IMR-90 (cell line): Measurements from ENCODE around the gene SPATA2L. TPM values are rescaled to one million over a fixed set of nuclear protein-coding genes. Genes with fewer than 3 reads are reported as not detected.

Experiments used
- ATAC-seq: fragments of 200-7000 bp; cut with Tn5 transposase; 2 replicates; pipeline ENCODE4 v1.9.1; 2020; ENCODE audit warnings: low read depth, mild to moderate bottlenecking, moderate library complexity
- BruUV-seq: library from RNA; stranded (reverse); fragments of 400-500 nt; replicated peaks from 2 replicates; lab custom pipeline; 2021; lab: Mats Ljungman, UMichigan
- CTCF ChIA-PET: fragments of 300-600 bp; formaldehyde crosslinking; extraction: SDS; loops from one replicate; lab custom pipeline; 2021; ENCODE audit warnings: antibody characterized with exemption; lab: Yijun Ruan, JAX
- POLR2A ChIA-PET: fragments of 300-600 bp; sonication (Branson Sonifier 250); formaldehyde crosslinking; loops from one replicate; lab custom pipeline; 2022; ENCODE audit warnings: antibody characterized with exemption; ENCODE audit not compliant: unreplicated experiment; lab: Charles Lee
- DNase-seq: peaks from one replicate; pipeline ENCODE4 v3.0.0; 2013
- H2AFZ ChIP-seq: replicated peaks from 2 replicates; pipeline ENCODE3; 2013; ENCODE audit warnings: low read length, mild to moderate bottlenecking; ENCODE audit not compliant: poor library complexity
- H2AK5ac ChIP-seq: 2 replicates; pipeline ENCODE4 v1.6.1; 2013; ENCODE audit warnings: low read depth, low read length, inconsistent platforms
- H2AK9ac ChIP-seq: replicated peaks from 2 replicates; pipeline ENCODE3; 2013; ENCODE audit warnings: mild to moderate bottlenecking, low read depth, low read length, moderate library complexity; ENCODE audit not compliant: poor library complexity
- H2BK120ac ChIP-seq: 2 replicates; pipeline ENCODE4 v1.6.1; 2013; ENCODE audit warnings: low read depth, low read length, inconsistent platforms
- H2BK15ac ChIP-seq: 3 replicates; pipeline ENCODE4 v1.6.1; 2013; ENCODE audit warnings: low read depth, low read length, inconsistent platforms
- H2BK20ac ChIP-seq: 2 replicates; pipeline ENCODE4 v1.6.1; 2013; ENCODE audit warnings: low read depth, mild to moderate bottlenecking, inconsistent platforms, low read length, moderate library complexity
- H2BK5ac ChIP-seq: 2 replicates; pipeline ENCODE4 v1.6.1; 2013; ENCODE audit warnings: mild to moderate bottlenecking, low read depth, low read length, inconsistent platforms; ENCODE audit not compliant: poor library complexity, severe bottlenecking
- H3K14ac ChIP-seq: replicated peaks from 2 replicates; pipeline ENCODE4 v1.6.1; 2013; ENCODE audit warnings: low read depth, low read length, inconsistent platforms
- H3K18ac ChIP-seq: 2 replicates; pipeline ENCODE4 v1.6.1; 2013; ENCODE audit warnings: low read depth, low read length, control low read depth
- H3K23ac ChIP-seq: 2 replicates; pipeline ENCODE4 v1.6.1; 2013; ENCODE audit warnings: low read depth, low read length, inconsistent platforms
- H3K27ac ChIP-seq: 2 replicates; pipeline ENCODE4 v1.5.1; 2013; ENCODE audit warnings: mild to moderate bottlenecking, control low read depth, low read length; ENCODE audit not compliant: insufficient read depth
- H3K27me3 ChIP-seq: 2 replicates; pipeline ENCODE4 v1.6.1; 2013; ENCODE audit warnings: low read length; ENCODE audit not compliant: control insufficient read depth, insufficient read depth
- H3K36me3 ChIP-seq: 2 replicates; pipeline ENCODE4 v1.6.1; 2013; ENCODE audit warnings: low read length, mixed read lengths; ENCODE audit not compliant: control insufficient read depth, insufficient read depth
- H3K4ac ChIP-seq: 2 replicates; pipeline ENCODE4 v1.6.1; 2013; ENCODE audit warnings: low read depth, low read length, inconsistent platforms
- H3K4me1 ChIP-seq: 2 replicates; pipeline ENCODE4 v1.6.1; 2013; ENCODE audit warnings: low read length, mixed read lengths; ENCODE audit not compliant: control insufficient read depth, insufficient read depth
- H3K4me2 ChIP-seq: 2 replicates; pipeline ENCODE4 v1.6.1; 2013; ENCODE audit warnings: low read depth, mild to moderate bottlenecking, control low read depth, low read length, moderate library complexity
- H3K4me3 ChIP-seq: 2 replicates; pipeline ENCODE4 v1.5.1; 2013; ENCODE audit warnings: low read depth, mild to moderate bottlenecking, control low read depth, low read length, moderate library complexity; ENCODE audit not compliant: insufficient read depth
- H3K56ac ChIP-seq: 2 replicates; pipeline ENCODE4 v1.6.1; 2013; ENCODE audit warnings: low read length, inconsistent platforms; ENCODE audit not compliant: insufficient read depth; ENCODE audit errors: extremely low read depth
- H3K79me1 ChIP-seq, 2 experiments: 2 replicates each; pipeline ENCODE4 v1.6.1; 2013; ENCODE audit warnings: low read length in 2 of 2, inconsistent platforms in 1 of 2, low read depth in 1 of 2
- H3K9ac ChIP-seq: 2 replicates; pipeline ENCODE4 v1.6.1; 2013; ENCODE audit warnings: low read depth, low read length, control low read depth
- H3K9me1 ChIP-seq: 2 replicates; pipeline ENCODE4 v1.6.1; 2013; ENCODE audit warnings: low read length, inconsistent platforms; ENCODE audit not compliant: insufficient read depth
- H3K9me3 ChIP-seq: 2 replicates; pipeline ENCODE4 v1.6.1; 2013; ENCODE audit warnings: low read length; ENCODE audit not compliant: control insufficient read depth, insufficient read depth
- H4K20me1 ChIP-seq: 2 replicates; pipeline ENCODE4 v1.6.1; 2013; ENCODE audit warnings: low read length, inconsistent platforms; ENCODE audit not compliant: insufficient read depth
- H4K5ac ChIP-seq: 2 replicates; pipeline ENCODE4 v1.6.1; 2013; ENCODE audit warnings: mild to moderate bottlenecking, low read depth, low read length, control low read depth
- H4K8ac ChIP-seq, 2 experiments: 2 replicates each; pipeline ENCODE4 v1.6.1; 2013; ENCODE audit warnings: low read depth in 2 of 2, low read length in 2 of 2, control low read depth in 1 of 2, inconsistent platforms in 1 of 2
- H4K91ac ChIP-seq: 2 replicates; pipeline ENCODE4 v1.6.1; 2013; ENCODE audit warnings: low read depth, low read length, inconsistent platforms; ENCODE audit not compliant: insufficient read depth
- CEBPB ChIP-seq: IDR thresholded peaks from 2 replicates; pipeline ENCODE4 v1.6.1; 2012; ENCODE audit warnings: low read depth, low read length, improper control_type of control experiment
- CHD1 ChIP-seq: IDR thresholded peaks from 2 replicates; pipeline ENCODE4 v1.6.1; 2012; ENCODE audit warnings: low read depth, low read length, improper control_type of control experiment
- FOS ChIP-seq: fragments of 150-350 bp; IDR thresholded peaks from 2 replicates; pipeline ENCODE4 v1.6.1; 2016; ENCODE audit warnings: low read depth, low read length
- MAFK ChIP-seq: IDR thresholded peaks from 2 replicates; pipeline ENCODE4 v1.6.1; 2012; ENCODE audit warnings: low read depth, low read length, improper control_type of control experiment
- NFE2L2 ChIP-seq: fragments of 150-350 bp; IDR thresholded peaks from 2 replicates; pipeline ENCODE4 v1.6.1; 2016; ENCODE audit warnings: low read depth, mild to moderate bottlenecking, low read length
- POLR2A ChIP-seq: IDR thresholded peaks from 2 replicates; pipeline ENCODE4 v1.6.1; 2012; ENCODE audit warnings: mild to moderate bottlenecking, low read depth, low read length
- RAD21 ChIP-seq: IDR thresholded peaks from 2 replicates; pipeline ENCODE4 v1.6.1; 2012; ENCODE audit warnings: low read length, improper control_type of control experiment
- RCOR1 ChIP-seq: IDR thresholded peaks from 2 replicates; pipeline ENCODE4 v1.6.1; 2012; ENCODE audit warnings: mild to moderate bottlenecking, low read length, improper control_type of control experiment; ENCODE audit not compliant: insufficient replicate concordance
- WGBS, 2 experiments: methylation state at CpG; one replicate each; pipeline versions ENCODE4 v1.1.5 to v1.1.7; 2013; ENCODE audit warnings: missing lambda C conversion rate in 2 of 2; ENCODE audit not compliant: insufficient read length in 1 of 2; ENCODE audit errors: extremely low coverage in 2 of 2; 5-methylcytosine and 5-hydroxymethylcytosine counted together
- dilution Hi-C: fragments of 300-500 bp; cut with HindIII; formaldehyde crosslinking; loops from one replicate; pipeline ENCODE4 v1.14.3; 2018; ENCODE audit warnings: low sequenced_read_pairs; ENCODE audit not compliant: unreplicated experiment
- in situ Hi-C: fragments of 300-500 bp; cut with MboI; formaldehyde crosslinking; loops from 3 replicates; pipeline ENCODE4 v1.14.3; 2019; ENCODE audit warnings: low sequenced_read_pairs, inconsistent platforms, mixed read lengths
- intact Hi-C: fragments of 100-400 bp; cut with micrococcal nuclease; formaldehyde crosslinking; loops from 2 replicates; pipeline ENCODE4 v1.10.0; 2022
- polyA plus RNA-seq, 3 experiments: library from polyadenylated mRNA; depleted of rRNA; stranded (reverse); fragments of >200 nt; gene quantifications; 2 replicates each; pipeline ENCODE4 v1.2.3, GENCODE V29; 2012; ENCODE audit warnings: low replicate concordance in 1 of 3
- total RNA-seq: library from RNA; depleted of rRNA; stranded (reverse); fragments of >200 nt; gene quantifications from 2 replicates; pipeline ENCODE4 v1.2.3, GENCODE V29; 2012
- TF ChIP-seq, protein P1 (sequence below): conservative IDR thresholded peaks from 2 replicates; pipeline ENCODE4 v1.5.1; 2012; ENCODE audit warnings: mild to moderate bottlenecking, low read depth, low read length, improper control_type of control experiment
- TF ChIP-seq, protein P2 (sequence below): fragments of 150-350 bp; IDR thresholded peaks from 2 replicates; pipeline ENCODE4 v1.6.1; 2016; ENCODE audit warnings: low read depth, mild to moderate bottlenecking, low read length, moderate library complexity, borderline replicate concordance
- TF ChIP-seq, protein P3 (sequence below): fragments of 150-350 bp; IDR thresholded peaks from 2 replicates; pipeline ENCODE4 v1.6.1; 2017; ENCODE audit warnings: mild to moderate bottlenecking, antibody characterized with exemption, low read length, low read depth

Gene SPATA2L
- total and polyA plus RNA-seq, 2 of the 4 experiments (the other 2 are of a cell fraction), result 4.8 to 6.9 TPM

- Histone ChIP-seq H4K8ac (no peak overlapping the region), H4K5ac (no peak overlapping the region), H3K56ac (no peak overlapping the region), H3K4ac (no peak overlapping the region), H3K79me1 (peaks cover 16 to 40% of the 10 kb centered on the region in 2 experiments), H3K4me1 (peaks cover 7% of the 10 kb centered on the region), H4K20me1 (peaks cover 6% of the 10 kb centered on the region), H3K36me3 (peaks cover 16% of the 10 kb centered on the region), H3K9me3 (no peaks in the 10 kb centered on the region), H3K23ac (no peak overlapping the region), H3K27me3 (no peaks in the 10 kb centered on the region), H3K9ac (no peak overlapping the region), H3K4me3 (no peak overlapping the region), H3K4me2 (no peak overlapping the region), H2BK15ac (no peak overlapping the region), H2AFZ (no peak overlapping the region), H3K27ac (no peak overlapping the region), H2BK5ac (no peak overlapping the region), H3K9me1 (peaks cover 5% of the 10 kb centered on the region; the same call in 1 of the 2 replicates), H2BK120ac (no peak overlapping the region), H2BK20ac (no peak overlapping the region), H2AK5ac (no peak overlapping the region), H2AK9ac (no peak overlapping the region), H3K14ac (no peak overlapping the region), H4K91ac (no peak overlapping the region), H3K18ac (no peak overlapping the region)
- WGBS, 2 experiments, result no CpG with 5 or more reads among the region's 9 CpGs
- no peak for DNase-seq
- TF ChIP-seq CHD1 (no peak), RCOR1 (no peak), CEBPB (no peak), POLR2A (no peak), MAFK (no peak), RAD21 (no peak), NFE2L2 (no peak), FOS (no peak)
- TF ChIP-seq, protein P1, sequence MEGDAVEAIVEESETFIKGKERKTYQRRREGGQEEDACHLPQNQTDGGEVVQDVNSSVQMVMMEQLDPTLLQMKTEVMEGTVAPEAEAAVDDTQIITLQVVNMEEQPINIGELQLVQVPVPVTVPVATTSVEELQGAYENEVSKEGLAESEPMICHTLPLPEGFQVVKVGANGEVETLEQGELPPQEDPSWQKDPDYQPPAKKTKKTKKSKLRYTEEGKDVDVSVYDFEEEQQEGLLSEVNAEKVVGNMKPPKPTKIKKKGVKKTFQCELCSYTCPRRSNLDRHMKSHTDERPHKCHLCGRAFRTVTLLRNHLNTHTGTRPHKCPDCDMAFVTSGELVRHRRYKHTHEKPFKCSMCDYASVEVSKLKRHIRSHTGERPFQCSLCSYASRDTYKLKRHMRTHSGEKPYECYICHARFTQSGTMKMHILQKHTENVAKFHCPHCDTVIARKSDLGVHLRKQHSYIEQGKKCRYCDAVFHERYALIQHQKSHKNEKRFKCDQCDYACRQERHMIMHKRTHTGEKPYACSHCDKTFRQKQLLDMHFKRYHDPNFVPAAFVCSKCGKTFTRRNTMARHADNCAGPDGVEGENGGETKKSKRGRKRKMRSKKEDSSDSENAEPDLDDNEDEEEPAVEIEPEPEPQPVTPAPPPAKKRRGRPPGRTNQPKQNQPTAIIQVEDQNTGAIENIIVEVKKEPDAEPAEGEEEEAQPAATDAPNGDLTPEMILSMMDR, result no peak
- TF ChIP-seq, protein P2, sequence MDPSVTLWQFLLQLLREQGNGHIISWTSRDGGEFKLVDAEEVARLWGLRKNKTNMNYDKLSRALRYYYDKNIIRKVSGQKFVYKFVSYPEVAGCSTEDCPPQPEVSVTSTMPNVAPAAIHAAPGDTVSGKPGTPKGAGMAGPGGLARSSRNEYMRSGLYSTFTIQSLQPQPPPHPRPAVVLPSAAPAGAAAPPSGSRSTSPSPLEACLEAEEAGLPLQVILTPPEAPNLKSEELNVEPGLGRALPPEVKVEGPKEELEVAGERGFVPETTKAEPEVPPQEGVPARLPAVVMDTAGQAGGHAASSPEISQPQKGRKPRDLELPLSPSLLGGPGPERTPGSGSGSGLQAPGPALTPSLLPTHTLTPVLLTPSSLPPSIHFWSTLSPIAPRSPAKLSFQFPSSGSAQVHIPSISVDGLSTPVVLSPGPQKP, result no peak
- TF ChIP-seq, protein P3, sequence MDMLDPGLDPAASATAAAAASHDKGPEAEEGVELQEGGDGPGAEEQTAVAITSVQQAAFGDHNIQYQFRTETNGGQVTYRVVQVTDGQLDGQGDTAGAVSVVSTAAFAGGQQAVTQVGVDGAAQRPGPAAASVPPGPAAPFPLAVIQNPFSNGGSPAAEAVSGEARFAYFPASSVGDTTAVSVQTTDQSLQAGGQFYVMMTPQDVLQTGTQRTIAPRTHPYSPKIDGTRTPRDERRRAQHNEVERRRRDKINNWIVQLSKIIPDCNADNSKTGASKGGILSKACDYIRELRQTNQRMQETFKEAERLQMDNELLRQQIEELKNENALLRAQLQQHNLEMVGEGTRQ, result no peak
- ATAC-seq, result no peak
- intact Hi-C loops (no loop called here), in situ Hi-C loops (no loop called here), dilution Hi-C loops (no loop called here)
- CTCF ChIA-PET, result no interaction called here
- POLR2A ChIA-PET, result no interaction called here
- BruUV-seq, result no TSS peak
These were observed 40.3 kb downstream of the SPATA2L start for GRCh38 chr16:89661215-89661614.
